HG02642 (cell line): ENCODE results near the gene SLC45A2.
"Not testable (repeated sequence)": the region's sequence is repeated elsewhere in the genome, so short reads cannot be mapped to it uniquely, and the experiment has no call there.

ENCODE experiments used
- ATAC-seq: cut with Tn5 transposase; IDR thresholded peaks from one replicate; pipeline ENCODE4 v1.9.1; 2021; ENCODE audit warnings: mild to moderate bottlenecking; ENCODE audit not compliant: unreplicated experiment, poor library complexity

Gene SLC45A2

DNA sequence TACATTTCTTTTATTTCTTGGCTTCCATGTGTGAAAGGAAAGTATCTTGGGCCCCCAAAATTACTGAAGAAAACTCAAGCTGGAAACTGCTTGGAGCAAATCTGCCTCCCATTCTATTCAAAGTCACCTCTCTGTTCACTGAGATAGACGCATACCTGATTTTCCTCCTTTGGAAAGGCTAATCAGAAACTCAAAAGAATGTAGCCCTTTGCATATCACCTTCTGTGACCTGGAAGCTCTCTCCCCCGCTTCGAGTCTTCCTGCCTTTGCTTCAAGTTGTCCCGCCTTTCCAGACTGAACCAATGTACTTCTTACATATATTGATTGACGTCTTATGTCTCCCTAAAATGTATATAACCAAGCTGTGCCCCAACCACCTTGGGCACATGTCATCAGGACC, 53.4 kb downstream of the SLC45A2 start:
- no peak for ATAC-seq

DNA sequence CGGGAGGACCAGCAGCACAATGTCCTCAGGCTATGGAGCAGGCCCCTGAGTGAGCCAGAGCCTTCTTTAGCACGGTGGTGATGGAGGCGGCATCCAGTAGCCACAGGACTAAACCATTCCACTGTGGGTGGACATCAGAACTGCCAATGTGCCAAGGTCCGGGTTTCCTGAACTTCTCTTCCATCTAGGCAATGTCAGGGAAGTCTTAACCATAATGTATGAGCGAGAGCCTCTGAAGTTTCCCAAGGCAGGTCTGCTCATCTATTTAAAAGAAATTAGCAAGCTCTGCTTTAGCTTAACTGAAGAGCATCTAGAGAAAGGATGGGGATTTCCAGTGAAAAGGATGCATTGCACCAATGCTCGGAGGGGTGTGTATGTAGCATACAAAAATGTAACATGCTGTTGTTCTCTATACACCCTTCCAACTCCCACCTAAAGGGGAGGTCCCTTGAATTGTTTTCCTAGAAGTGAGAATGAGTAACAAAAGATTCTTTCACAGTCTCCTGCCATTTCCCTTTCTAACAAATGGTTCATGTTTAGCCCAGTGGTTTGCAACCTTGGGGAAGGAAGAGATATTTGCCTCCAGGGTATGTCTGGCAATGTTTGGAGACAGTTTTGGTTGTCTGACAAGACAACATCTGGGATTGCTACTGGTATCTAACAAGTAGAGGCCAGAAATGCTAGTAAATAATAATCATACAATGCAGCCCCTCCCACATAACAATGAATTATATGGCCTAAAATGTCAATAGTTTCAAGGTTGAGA, 54.4 kb downstream of the SLC45A2 start:
- no peak for ATAC-seq

DNA sequence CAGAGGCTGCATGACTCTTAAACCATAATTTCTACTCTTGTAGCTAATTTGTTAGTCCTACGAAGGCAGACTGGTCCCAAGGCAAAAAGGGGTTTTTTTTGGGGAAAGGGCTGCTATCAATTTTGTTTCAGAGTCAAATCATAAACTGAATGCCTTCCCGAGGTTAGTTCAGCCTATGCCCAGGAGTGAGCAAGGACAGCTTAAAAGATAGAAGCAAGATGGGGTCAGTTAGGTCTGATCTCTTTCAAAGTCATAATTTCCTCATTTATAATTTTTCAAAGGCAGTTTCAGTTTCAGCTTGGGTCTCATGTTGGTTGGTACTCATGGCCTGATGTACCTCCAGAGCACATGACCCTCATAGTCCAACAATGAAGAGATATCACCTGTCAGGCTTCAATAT, 56.2 kb downstream of the SLC45A2 start:
- ATAC-seq: no peak

DNA sequence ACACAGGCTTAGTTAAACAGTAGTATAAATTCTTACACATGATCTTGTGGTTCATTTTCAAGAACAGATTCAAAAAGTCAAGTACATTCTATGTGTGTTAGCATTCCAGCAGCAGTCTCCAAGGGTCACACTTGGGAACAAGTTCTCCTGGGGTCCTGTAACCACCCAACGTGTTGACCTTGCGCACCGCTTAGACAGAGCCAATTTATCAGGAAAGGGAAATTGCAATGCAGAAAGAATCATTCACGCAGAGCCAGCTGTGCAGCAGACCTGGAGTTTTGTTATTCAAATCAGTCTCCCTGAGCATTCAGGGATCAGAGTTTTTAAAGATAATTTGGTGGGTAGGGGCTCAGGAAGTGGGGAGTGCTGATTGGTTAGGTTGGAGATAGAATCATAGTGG, 56.8 kb downstream of the SLC45A2 start:
- ATAC-seq: no peak

DNA sequence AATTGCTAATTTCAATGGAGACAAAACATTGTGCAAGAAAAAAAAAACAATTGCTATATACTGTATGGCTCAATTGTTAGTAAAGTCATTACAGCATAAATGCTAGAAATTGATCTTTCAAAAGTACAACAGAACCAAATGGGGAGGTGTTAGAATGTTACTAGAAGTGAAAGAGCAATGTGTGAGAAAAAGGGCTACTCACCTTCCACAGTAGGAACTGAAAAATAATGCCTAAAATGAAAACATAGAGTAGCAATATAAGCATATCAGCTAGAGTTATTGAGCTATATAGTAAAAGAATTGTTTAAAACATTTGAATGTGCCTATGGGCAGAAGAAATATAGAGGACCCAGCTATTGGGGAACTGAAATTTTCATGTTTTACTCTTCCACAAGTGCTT, 59.2 kb downstream of the SLC45A2 start:
- no peak for ATAC-seq

DNA sequence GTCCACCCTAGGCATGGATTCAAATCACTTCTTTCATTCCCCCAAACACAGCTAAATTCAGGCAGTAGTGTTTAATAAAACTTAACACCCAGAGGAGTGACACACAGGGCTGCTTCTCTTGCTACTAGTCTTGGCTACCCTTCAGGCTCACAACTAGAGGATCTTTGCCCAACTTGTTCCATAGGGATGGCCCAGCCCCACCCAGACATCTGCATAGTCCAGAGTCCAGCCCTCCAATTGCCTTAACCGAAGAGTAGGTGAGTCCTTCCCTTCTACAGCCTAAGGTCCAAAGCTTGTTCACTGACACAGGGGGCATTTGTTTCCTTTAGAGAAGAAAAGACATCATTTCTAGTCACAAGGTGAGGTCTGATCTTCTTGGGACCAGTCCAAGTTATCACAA, 63.5 kb downstream of the SLC45A2 start:
- ATAC-seq: no peak

DNA sequence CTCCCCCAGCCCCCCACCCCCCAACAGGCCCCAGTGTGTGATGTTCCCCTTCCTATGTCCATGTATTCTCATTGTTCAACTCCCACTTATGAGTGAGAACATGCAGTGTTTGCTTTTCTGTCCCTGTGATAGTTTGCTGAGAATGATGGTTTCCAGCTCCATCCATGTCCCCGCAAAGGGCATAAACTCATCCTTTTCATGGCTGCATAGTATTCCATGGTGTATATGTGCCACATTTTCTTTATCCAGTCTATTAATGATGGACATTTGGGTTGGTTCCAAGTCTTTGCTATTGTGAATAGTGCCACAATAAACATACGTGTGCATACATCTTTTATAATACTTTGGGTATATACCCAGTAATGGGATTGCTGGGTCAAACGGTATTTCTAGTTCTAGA, 69.6 kb downstream of the SLC45A2 start:
- ATAC-seq: not testable (repeated sequence)

DNA sequence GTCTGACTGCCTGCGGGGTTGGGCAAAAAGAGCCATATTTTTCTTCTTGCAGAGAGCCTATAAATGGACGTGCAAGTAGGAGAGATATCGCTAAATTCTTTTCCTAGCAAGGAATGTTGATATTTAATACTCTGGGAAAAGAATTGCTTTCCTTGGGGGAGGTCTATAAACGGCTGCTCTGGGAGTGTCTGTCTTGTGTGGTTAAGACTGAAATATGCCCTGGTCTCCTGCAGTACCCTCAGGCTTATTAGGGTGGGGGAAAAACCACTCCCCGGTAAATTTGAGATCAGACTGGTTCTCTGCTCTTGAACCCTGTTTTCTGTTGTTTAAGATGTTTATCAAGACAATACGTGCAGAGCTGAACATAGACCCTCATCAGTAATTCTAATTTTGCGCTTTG, 78.2 kb downstream of the SLC45A2 start:
- not testable (repeated sequence) for ATAC-seq

DNA sequence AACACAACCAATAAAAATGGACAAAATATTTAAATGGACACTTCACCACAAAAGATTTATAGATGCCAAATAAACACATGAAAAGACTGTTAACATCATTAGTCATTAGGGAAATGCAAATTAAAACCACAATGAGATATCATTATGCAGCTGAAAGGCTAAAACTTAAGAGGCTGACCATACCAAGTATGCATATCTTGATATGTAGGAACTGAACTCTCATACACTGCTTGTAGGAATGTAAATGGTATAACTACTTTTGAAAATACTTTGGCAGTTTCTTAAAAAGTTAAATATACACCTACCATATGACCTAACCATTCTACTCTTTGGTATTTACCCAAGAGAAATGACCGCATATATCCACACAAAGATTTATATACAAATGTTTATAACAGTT, 79.1 kb downstream of the SLC45A2 start:
- ATAC-seq: no peak

DNA sequence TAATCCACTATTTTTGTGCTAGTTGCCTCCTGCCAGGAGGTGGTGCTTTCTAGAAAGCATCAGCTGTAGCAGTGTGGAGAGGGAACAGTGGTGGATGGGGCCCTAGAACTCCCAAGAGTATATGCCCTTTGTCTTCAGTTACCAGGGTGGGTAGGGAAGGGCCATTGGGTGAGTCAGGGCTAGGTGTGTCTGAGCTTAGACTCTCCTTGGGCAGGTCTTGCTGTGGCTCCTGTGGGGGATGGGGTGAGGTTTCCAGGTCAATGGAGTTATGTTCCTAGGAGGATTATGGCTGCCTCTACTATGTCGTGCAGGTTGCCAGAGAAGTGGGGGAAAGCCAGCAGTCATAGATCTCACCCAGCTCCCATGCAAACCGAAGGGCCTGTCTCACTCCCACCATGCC, 81.4 kb downstream of the SLC45A2 start:
- no peak for ATAC-seq

DNA sequence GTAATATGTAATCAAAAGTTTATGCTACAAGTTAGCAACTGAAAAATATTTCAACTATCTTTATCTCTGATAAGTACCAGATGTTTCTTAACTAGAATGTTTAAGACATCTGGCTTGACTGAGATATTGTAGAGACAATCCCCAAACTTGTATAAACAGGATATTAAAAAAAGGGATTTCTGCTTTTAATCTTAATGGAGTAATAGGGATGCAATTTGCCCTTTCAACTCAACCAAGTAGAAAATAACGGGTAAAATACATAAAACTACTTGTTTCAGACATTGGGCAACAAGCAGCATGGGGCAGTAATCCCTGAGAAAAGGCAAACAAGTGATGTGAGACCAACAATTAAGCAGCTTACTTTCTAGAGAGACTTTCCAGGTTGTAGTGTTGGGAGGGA, 83.3 kb downstream of the SLC45A2 start:
- no peak for ATAC-seq
